Panc1 (cell line): ENCODE measurements around the gene HORMAD2. TPM values are rescaled to one million over a fixed set of nuclear protein-coding genes. Genes with fewer than 3 reads are reported as not detected.

Experiments
- ATAC-seq: fragments of 200-7000 bp; cut with Tn5 transposase; 2 replicates; pipeline ENCODE4 v1.9.1; 2020; ENCODE audit warnings: mild to moderate bottlenecking, moderate library complexity
- BruUV-seq: library from RNA; stranded (reverse); fragments of 400-500 nt; replicated peaks from 2 replicates; lab custom pipeline; 2021; lab: Mats Ljungman, UMichigan
- CTCF ChIA-PET: fragments of 300-600 bp; sonication (Branson Sonifier 250); formaldehyde crosslinking; loops from one replicate; lab custom pipeline; 2022; ENCODE audit warnings: antibody characterized with exemption; lab: Charles Lee
- POLR2A ChIA-PET: fragments of 300-600 bp; sonication (Branson Sonifier 250); formaldehyde crosslinking; loops from one replicate; lab custom pipeline; 2022; ENCODE audit warnings: antibody characterized with exemption; lab: Charles Lee
- DNase-seq: peaks from one replicate; pipeline ENCODE4 v3.0.0-alpha.2; 2010; ENCODE audit warnings: low read depth, low spot score
- H3K27ac ChIP-seq: 2 replicates; pipeline ENCODE4 v1.5.1; 2011; ENCODE audit warnings: mild to moderate bottlenecking, low read length, inconsistent platforms
- H3K27me3 ChIP-seq: fragments of 200-500 bp; sonication (Bioruptor generic); 2 replicates; pipeline ENCODE4 v1.6.0; 2014; ENCODE audit warnings: low read length, inconsistent platforms; ENCODE audit not compliant: control insufficient read depth, insufficient read depth
- H3K36me3 ChIP-seq: fragments of 200-500 bp; sonication (Bioruptor generic); 2 replicates; pipeline ENCODE4 v1.5.1; 2014; ENCODE audit warnings: inconsistent platforms, mild to moderate bottlenecking, low read length, moderate library complexity; ENCODE audit not compliant: control insufficient read depth, insufficient read depth
- H3K4me1 ChIP-seq: 2 replicates; pipeline ENCODE4 v1.5.1; 2011; ENCODE audit warnings: inconsistent platforms, mild to moderate bottlenecking, low read length, moderate library complexity; ENCODE audit not compliant: control insufficient read depth, insufficient read depth
- H3K4me3 ChIP-seq, 2 experiments: 2 replicates each; pipeline ENCODE4 v1.5.1; 2011 to 2012; ENCODE audit warnings: low read depth in 2 of 2, low read length in 2 of 2, mild to moderate bottlenecking in 2 of 2, inconsistent platforms in 1 of 2, moderate library complexity in 1 of 2
- H3K9me3 ChIP-seq: fragments of 200-500 bp; sonication (Bioruptor generic); 2 replicates; pipeline ENCODE4 v1.5.1; 2014; ENCODE audit warnings: low read depth, mild to moderate bottlenecking, inconsistent platforms, low read length, moderate library complexity; ENCODE audit not compliant: control insufficient read depth, insufficient read depth
- POLR2AphosphoS5 ChIP-seq: IDR thresholded peaks from 2 replicates; pipeline ENCODE4 v1.6.1; 2012; ENCODE audit warnings: mild to moderate bottlenecking, low read depth, low read length, moderate library complexity
- SIN3A ChIP-seq: IDR thresholded peaks from 2 replicates; pipeline ENCODE4 v1.6.1; 2012; ENCODE audit warnings: low read depth, mild to moderate bottlenecking, low read length, moderate library complexity, borderline replicate concordance; ENCODE audit not compliant: insufficient read depth
- TCF7L2 ChIP-seq: IDR thresholded peaks from 2 replicates; pipeline ENCODE4 v1.6.1; 2011; ENCODE audit warnings: mild to moderate bottlenecking, low read depth, low read length, inconsistent platforms
- in situ Hi-C: cut with HindIII; loops from 2 replicates; pipeline ENCODE4 v1.10.0; 2016; ENCODE audit warnings: low sequenced_read_pairs, low pct_unique_long_range_greater_than_20kb
- intact Hi-C: fragments of 100-400 bp; cut with micrococcal nuclease; formaldehyde crosslinking; loops from one replicate; pipeline ENCODE4 v1.10.0; 2022; ENCODE audit not compliant: unreplicated experiment
- total RNA-seq: library from RNA; stranded (reverse); gene quantifications from one replicate; pipeline ENCODE4 v1.2.1, GENCODE V29; 2021; ENCODE audit not compliant: unreplicated experiment
- TF ChIP-seq, protein P1 (sequence below), 2 experiments: IDR thresholded peaks; 2 replicates each; pipeline ENCODE4 v1.6.1; 2011 to 2012; ENCODE audit warnings: low read depth in 2 of 2, control low read depth in 1 of 2, low read length in 1 of 2, mild to moderate bottlenecking in 1 of 2, moderate library complexity in 1 of 2; ENCODE audit not compliant: insufficient read depth in 1 of 2
- TF ChIP-seq, protein P2 (sequence below): fragments of 450-650 bp; IDR thresholded peaks from 2 replicates; pipeline ENCODE4 v1.5.1; 2017; ENCODE audit warnings: mild to moderate bottlenecking

HORMAD2 gene
- total RNA-seq, 1 experiment from 2014 or later, result not detected

DNA sequence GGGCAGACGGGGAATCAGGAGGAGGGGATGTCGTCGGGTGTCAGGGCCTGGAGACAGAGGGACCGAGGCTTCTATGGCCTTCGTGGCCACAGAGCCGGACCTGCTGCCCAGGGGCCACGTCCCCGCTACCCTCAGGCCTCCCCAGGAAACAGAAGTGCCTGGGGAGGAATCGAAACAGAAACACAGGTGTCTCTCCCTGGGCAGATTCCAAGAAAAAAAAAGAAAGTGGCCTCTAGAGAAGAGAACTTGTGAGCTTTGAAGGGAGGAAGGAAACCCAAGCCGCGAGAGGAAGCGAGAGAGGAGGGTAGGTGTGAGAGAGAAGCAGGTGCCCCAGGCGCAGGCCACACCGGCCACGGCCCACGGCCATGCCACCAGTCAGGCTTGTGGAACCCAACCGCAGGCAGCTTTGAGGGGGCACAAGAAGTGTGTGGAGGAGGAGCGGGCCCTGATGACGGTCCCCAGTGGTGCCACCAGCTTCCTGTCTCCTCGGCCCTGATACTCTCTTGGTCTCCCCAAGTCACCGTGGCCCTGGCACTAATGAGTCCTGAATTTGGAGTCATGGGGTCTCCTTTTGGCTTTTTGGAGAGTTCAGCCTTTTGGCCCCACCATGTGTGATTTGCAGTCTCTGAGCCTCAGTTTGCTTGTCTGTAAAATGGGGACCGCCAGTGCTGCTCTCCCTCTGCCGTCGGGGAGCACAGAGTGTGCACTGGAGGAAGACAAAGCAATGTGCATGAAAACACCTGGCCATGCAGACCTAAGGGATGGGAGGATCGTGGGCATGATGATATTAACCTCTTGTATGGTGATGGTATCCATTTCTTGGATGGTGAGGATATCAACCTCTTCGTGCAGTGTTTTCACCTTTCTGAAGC, 141.1 kb downstream of the HORMAD2 start:
- intact Hi-C loops, result no loop called here
- peaks cover 31% of the 10 kb centered on the region for H3K4me1 ChIP-seq
- ATAC-seq (no peak), DNase-seq (no peak)
- peak overlapping the region; percentile 89 for H3K27ac ChIP-seq
- H3K9me3 ChIP-seq, result no peaks in the 10 kb centered on the region
- ChIA-PET CTCF (interaction anchor here (0.6 kb wide), 1 partner anchor 13 kb away, joined by 7 read pairs; no protein-coding TSS in a partner anchor), POLR2A (no interaction called here)
- TF ChIP-seq TCF7L2 (no peak), SIN3A (no peak), POLR2AphosphoS5 (no peak)
- TF ChIP-seq, protein P1, sequence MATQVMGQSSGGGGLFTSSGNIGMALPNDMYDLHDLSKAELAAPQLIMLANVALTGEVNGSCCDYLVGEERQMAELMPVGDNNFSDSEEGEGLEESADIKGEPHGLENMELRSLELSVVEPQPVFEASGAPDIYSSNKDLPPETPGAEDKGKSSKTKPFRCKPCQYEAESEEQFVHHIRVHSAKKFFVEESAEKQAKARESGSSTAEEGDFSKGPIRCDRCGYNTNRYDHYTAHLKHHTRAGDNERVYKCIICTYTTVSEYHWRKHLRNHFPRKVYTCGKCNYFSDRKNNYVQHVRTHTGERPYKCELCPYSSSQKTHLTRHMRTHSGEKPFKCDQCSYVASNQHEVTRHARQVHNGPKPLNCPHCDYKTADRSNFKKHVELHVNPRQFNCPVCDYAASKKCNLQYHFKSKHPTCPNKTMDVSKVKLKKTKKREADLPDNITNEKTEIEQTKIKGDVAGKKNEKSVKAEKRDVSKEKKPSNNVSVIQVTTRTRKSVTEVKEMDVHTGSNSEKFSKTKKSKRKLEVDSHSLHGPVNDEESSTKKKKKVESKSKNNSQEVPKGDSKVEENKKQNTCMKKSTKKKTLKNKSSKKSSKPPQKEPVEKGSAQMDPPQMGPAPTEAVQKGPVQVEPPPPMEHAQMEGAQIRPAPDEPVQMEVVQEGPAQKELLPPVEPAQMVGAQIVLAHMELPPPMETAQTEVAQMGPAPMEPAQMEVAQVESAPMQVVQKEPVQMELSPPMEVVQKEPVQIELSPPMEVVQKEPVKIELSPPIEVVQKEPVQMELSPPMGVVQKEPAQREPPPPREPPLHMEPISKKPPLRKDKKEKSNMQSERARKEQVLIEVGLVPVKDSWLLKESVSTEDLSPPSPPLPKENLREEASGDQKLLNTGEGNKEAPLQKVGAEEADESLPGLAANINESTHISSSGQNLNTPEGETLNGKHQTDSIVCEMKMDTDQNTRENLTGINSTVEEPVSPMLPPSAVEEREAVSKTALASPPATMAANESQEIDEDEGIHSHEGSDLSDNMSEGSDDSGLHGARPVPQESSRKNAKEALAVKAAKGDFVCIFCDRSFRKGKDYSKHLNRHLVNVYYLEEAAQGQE (IDR thresholded peaks at IDR 0.05; ENCODE audit: insufficient read depth in 1 of 2, low read depth in 2 of 2, low read length in 1 of 2), result no peak
- TF ChIP-seq, protein P2, sequence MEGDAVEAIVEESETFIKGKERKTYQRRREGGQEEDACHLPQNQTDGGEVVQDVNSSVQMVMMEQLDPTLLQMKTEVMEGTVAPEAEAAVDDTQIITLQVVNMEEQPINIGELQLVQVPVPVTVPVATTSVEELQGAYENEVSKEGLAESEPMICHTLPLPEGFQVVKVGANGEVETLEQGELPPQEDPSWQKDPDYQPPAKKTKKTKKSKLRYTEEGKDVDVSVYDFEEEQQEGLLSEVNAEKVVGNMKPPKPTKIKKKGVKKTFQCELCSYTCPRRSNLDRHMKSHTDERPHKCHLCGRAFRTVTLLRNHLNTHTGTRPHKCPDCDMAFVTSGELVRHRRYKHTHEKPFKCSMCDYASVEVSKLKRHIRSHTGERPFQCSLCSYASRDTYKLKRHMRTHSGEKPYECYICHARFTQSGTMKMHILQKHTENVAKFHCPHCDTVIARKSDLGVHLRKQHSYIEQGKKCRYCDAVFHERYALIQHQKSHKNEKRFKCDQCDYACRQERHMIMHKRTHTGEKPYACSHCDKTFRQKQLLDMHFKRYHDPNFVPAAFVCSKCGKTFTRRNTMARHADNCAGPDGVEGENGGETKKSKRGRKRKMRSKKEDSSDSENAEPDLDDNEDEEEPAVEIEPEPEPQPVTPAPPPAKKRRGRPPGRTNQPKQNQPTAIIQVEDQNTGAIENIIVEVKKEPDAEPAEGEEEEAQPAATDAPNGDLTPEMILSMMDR, result no peak
- BruUV-seq, result no TSS peak
- no peaks in the 10 kb centered on the region for H3K27me3 ChIP-seq
- H3K36me3 ChIP-seq, result no peaks in the 10 kb centered on the region
- in situ Hi-C loops, result no loop called here
- no peak overlapping the region for H3K4me3 ChIP-seq

DNA sequence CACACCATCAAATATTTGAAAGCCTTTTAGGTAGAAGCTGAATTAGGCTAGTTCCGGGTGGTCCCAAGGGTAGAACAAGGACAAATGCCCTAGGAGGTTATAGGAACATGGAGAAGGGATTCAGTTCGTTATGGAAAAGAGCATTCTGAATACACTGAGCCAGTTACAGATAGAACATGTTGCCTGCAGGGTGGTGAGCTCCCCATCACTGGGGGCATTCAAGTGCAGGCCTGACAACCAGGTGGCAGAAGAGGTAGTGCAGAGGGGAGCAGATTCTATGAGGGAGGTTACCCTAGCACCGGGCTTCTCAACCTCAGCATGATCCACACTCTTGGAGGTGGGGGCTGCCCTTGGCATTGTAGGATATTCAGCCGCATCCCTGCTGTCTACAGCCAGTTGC, 142.1 kb downstream of the HORMAD2 start:
- H3K27me3 ChIP-seq, result no peaks in the 10 kb centered on the region
- H3K4me3 ChIP-seq, result no peak overlapping the region
- in situ Hi-C loops, result no loop called here
- ATAC-seq, result no peak
- intact Hi-C loops, result no loop called here
- TF ChIP-seq, protein P2, result no peak
- H3K9me3 ChIP-seq, result no peaks in the 10 kb centered on the region
- no peak for DNase-seq
- POLR2A ChIA-PET, result no interaction called here
- H3K4me1 ChIP-seq, result peaks cover 38% of the 10 kb centered on the region
- no TSS peak for BruUV-seq
- no peaks in the 10 kb centered on the region for H3K36me3 ChIP-seq
- CTCF ChIA-PET, result no interaction called here
- H3K27ac ChIP-seq, result peak overlapping the region; percentile 89
